Transverse colon (tissue), 4 donors: ENCODE measurements around the gene SLC22A25. TPM values are rescaled to one million over a fixed set of nuclear protein-coding genes. Genes with fewer than 3 reads are reported as not detected.

Source experiments
- DNase-seq: peaks from one replicate; pipeline ENCODE4 v3.0.0-alpha.2; 2019
- H3K27ac ChIP-seq, 4 donors: fragments of 200-600 bp; sonication (generic); 2 replicates each; pipeline ENCODE4 v1.5.1; 2016 to 2018; ENCODE audit warnings: inconsistent platforms in 4 of 4
- H3K27me3 ChIP-seq: fragments of 200-600 bp; sonication (generic); 2 replicates; pipeline ENCODE4 v1.5.1; 2017; ENCODE audit warnings: inconsistent platforms
- H3K36me3 ChIP-seq, 4 donors: fragments of 200-600 bp; sonication (generic); 2 replicates each; pipeline ENCODE4 v1.5.1; 2017 to 2019; ENCODE audit warnings: inconsistent platforms in 4 of 4
- H3K4me1 ChIP-seq, 4 donors: fragments of 200-600 bp; sonication (generic); 2 replicates each; pipeline ENCODE4 v1.5.1; 2017 to 2020; ENCODE audit warnings: inconsistent platforms in 4 of 4
- H3K4me3 ChIP-seq, 4 donors: fragments of 200-600 bp; sonication (generic); 1 replicate in 1 of 4; 2 replicates in 3 of 4; pipeline versions ENCODE4 v1.5.1 to v1.6.1; 2017 to 2019; ENCODE audit warnings: inconsistent platforms in 4 of 4
- H3K9me3 ChIP-seq, 2 donors: fragments of 200-600 bp; sonication (generic); 2 replicates each; pipeline ENCODE4 v1.5.1; 2017 to 2019; ENCODE audit warnings: inconsistent platforms in 2 of 2
- EP300 ChIP-seq: sonication (generic); formaldehyde crosslinking; IDR thresholded peaks from one replicate; pipeline ENCODE4 v1.6.1; 2017; ENCODE audit warnings: antibody characterized with exemption, low read depth
- POLR2A ChIP-seq: fragments of 450-650 bp; IDR thresholded peaks from one replicate; pipeline ENCODE4 v1.6.1; 2016; ENCODE audit warnings: antibody characterized with exemption, mild to moderate bottlenecking, moderate library complexity
- POLR2AphosphoS5 ChIP-seq, 3 donors: sonication (generic); formaldehyde crosslinking; IDR thresholded peaks; one replicate each; pipeline ENCODE4 v1.6.1; 2016; ENCODE audit warnings: antibody characterized with exemption in 3 of 3
- WGBS, 2 donors: methylation state at CpG; one replicate each; pipeline ENCODE4 v1.1.5; 2018; ENCODE audit warnings: low coverage in 1 of 2; 5-methylcytosine and 5-hydroxymethylcytosine counted together
- in situ Hi-C, 4 donors: fragments of 200-750 bp; cut with MboI; loops; one replicate each; pipeline versions ENCODE4 v1.15.0 to v1.15.1; 2017; ENCODE audit warnings: low sequenced_read_pairs in 3 of 4, low pct_ligation_motif_present in 1 of 4, low pct_unique_long_range_greater_than_20kb in 1 of 4
- intact Hi-C: fragments of 100-400 bp; cut with DNase I; formaldehyde crosslinking; loops from one replicate; pipeline ENCODE4 v1.15.1; 2023; ENCODE audit warnings: low total_unique reads
- total RNA-seq, 4 donors: library from RNA; depleted of rRNA; stranded (reverse); fragments of >200 nt; gene quantifications; one replicate each; pipeline ENCODE4 v1.1.0, GENCODE V29; 2016
- TF ChIP-seq, protein P1 (sequence below), 5 experiments: fragments of 200-600 bp in 3 of 5; fragments of 450-650 bp in 2 of 5; sonication (generic) in 3 of 5; IDR thresholded peaks; 1 replicate in 2 of 5; 2 replicates in 3 of 5; pipeline ENCODE4 v1.5.1; 2016 to 2017; ENCODE audit warnings: antibody characterized with exemption in 5 of 5, inconsistent platforms in 3 of 5, mild to moderate bottlenecking in 2 of 5, moderate library complexity in 1 of 5

SLC22A25 gene
- total RNA-seq, 4 donors from 2014 or later, result not detected

DNA sequence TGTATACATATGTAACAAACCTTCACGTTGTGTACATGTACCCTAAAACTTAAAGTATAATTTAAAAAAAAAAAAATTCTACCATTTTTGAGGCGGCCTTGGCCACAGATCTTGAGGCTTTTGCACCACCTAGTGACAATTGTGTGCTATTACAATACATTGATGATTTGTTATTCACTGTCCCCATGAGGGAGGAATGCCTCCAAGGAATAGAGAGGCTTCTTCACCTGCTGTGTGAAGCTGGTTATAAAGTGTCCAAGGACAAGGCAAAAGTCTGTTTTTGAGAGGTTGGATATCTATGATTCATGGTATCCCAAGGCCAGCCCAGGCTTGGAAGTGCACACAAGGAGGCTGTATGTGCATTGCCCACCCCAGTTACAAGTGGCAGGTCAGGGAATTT is 30.7 kb downstream of the SLC22A25 start:
- intact Hi-C loops, result no loop called here
- peaks cover 6% of the 10 kb centered on the region for H3K27me3 ChIP-seq

DNA sequence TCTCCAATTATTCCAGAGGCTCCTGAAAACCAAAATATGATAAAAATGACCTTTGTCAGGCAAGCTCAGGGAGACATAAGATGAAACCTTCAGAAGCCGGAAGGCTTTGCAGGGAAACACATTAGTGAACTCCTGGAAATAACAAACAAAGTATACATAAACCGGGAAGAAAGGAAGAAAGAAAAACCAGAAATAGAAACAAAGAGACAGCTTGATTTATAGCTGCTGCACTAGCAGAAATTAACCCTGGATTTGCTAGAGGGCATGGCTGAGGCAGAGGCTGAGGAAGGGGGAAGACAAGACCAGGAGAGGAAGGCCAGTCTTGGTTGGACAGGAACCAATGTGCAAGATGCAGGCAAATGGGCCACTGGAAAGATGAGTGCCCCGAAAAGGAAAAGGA is 33.3 kb downstream of the SLC22A25 start:
- Histone ChIP-seq H3K4me1 (no peaks in the 10 kb centered on the region), H3K27me3 (peaks cover 6% of the 10 kb centered on the region), H3K36me3 (no peaks in the 10 kb centered on the region), H3K9me3 (no peaks in the 10 kb centered on the region), H3K27ac (no peak overlapping the region), H3K4me3 (no peak overlapping the region)
- no peak for TF ChIP-seq EP300
- TF ChIP-seq, protein P1, sequence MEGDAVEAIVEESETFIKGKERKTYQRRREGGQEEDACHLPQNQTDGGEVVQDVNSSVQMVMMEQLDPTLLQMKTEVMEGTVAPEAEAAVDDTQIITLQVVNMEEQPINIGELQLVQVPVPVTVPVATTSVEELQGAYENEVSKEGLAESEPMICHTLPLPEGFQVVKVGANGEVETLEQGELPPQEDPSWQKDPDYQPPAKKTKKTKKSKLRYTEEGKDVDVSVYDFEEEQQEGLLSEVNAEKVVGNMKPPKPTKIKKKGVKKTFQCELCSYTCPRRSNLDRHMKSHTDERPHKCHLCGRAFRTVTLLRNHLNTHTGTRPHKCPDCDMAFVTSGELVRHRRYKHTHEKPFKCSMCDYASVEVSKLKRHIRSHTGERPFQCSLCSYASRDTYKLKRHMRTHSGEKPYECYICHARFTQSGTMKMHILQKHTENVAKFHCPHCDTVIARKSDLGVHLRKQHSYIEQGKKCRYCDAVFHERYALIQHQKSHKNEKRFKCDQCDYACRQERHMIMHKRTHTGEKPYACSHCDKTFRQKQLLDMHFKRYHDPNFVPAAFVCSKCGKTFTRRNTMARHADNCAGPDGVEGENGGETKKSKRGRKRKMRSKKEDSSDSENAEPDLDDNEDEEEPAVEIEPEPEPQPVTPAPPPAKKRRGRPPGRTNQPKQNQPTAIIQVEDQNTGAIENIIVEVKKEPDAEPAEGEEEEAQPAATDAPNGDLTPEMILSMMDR (IDR thresholded peaks at IDR 0.05), result no peak
- no peak for DNase-seq
- intact Hi-C loops (no loop called here), in situ Hi-C loops (loop anchor here in 3 of 4 donors (25.0 kb wide), 1 partner anchor 298 kb away; the partner anchor contains the start of gene CHRM1 (in 3 of the 3))
- 32 to 38% methylated on average over 3 of the region's 3 CpGs for WGBS, 2 donors

More for the DNA sequence above, 30.7 kb downstream of the SLC22A25 start:
- no peak overlapping the region for H3K27ac ChIP-seq
- no peaks in the 10 kb centered on the region for H3K9me3 ChIP-seq
- H3K4me3 ChIP-seq, result no peak overlapping the region
- no peak for TF ChIP-seq EP300
- TF ChIP-seq, protein P1 (IDR thresholded peaks at IDR 0.05), result peak; percentile 26 to 57 (median 43)
- TF ChIP-seq POLR2AphosphoS5 (IDR thresholded peaks at IDR 0.05), result no peak
- no peak for TF ChIP-seq POLR2A
- in situ Hi-C loops, result loop anchor here in 3 of 4 donors (25.0 kb wide), 1 partner anchor 300 kb away; the partner anchor contains the start of gene CHRM1 (in 3 of the 3)
- H3K36me3 ChIP-seq, result no peaks in the 10 kb centered on the region
- WGBS, 2 donors, result 3 to 6% methylated on average over 2 of the region's 2 CpGs
- no peaks in the 10 kb centered on the region for H3K4me1 ChIP-seq
- no peak for DNase-seq

Other genes starting within 250 kb of the SLC22A25 start
- gene SLC22A8, start 227.8 kb downstream of the SLC22A25 start, total RNA-seq, result not detected
- gene SLC22A24, start 99.4 kb downstream of the SLC22A25 start, total RNA-seq, result not detected
- gene SLC22A9, start 126.2 kb upstream of the SLC22A25 start, total RNA-seq, result not detected
- 1 to 10 TPM in 1 of 4 donors, under 1 TPM in 1, not detected in 2; 0.79 to 1.4 TPM for gene PLAAT5, start 247.6 kb upstream of the SLC22A25 start, total RNA-seq